GM19193 (cell line): Measurements from ENCODE around the gene SLC30A2.

Experiments
- POLR2A ChIP-seq: IDR thresholded peaks from 4 replicates; pipeline ENCODE4 v1.6.1; 2011; ENCODE audit not compliant: insufficient read depth, insufficient read length; ENCODE audit errors: extremely low read depth

SLC30A2 gene

GRCh38 chr1:26023826-26024225 is 22.1 kb downstream of the SLC30A2 start:
- TF ChIP-seq POLR2A, result no peak

GRCh38 chr1:26023009-26023408 is 22.9 kb downstream of the SLC30A2 start:
- TF ChIP-seq POLR2A, result no peak

GRCh38 chr1:26022404-26022779 is 23.5 kb downstream of the SLC30A2 start:
- no peak for TF ChIP-seq POLR2A

GRCh38 chr1:26021647-26022403 is 24.1 kb downstream of the SLC30A2 start, which contains the start of gene EXTL1:
Gene EXTL1 (plus strand): TSS chr1:26021775. CDS start chr1:26022647, 872 bp downstream.
- TF ChIP-seq POLR2A, result no peak

- no peak for TF ChIP-seq POLR2A
Observed at GRCh38 chr1:26020941-26021646, 24.8 kb downstream of the SLC30A2 start.

GRCh38 chr1:26020330-26020768 is 25.6 kb downstream of the SLC30A2 start:
- no peak for TF ChIP-seq POLR2A

GRCh38 chr1:26019641-26020315 is 26.1 kb downstream of the SLC30A2 start:
- TF ChIP-seq POLR2A, result no peak

- TF ChIP-seq POLR2A, result no peak
Observed at GRCh38 chr1:26017606-26018005, 28.3 kb downstream of the SLC30A2 start.

GRCh38 chr1:26016953-26017545 is 28.9 kb downstream of the SLC30A2 start:
- TF ChIP-seq POLR2A, result no peak

- TF ChIP-seq POLR2A, result no peak
Observed at GRCh38 chr1:26016258-26016952, 29.5 kb downstream of the SLC30A2 start.

GRCh38 chr1:26015358-26015757 is 30.6 kb downstream of the SLC30A2 start:
- TF ChIP-seq POLR2A, result no peak

- no peak for TF ChIP-seq POLR2A
Observed at GRCh38 chr1:26014179-26014578, 31.7 kb downstream of the SLC30A2 start.

- no peak for TF ChIP-seq POLR2A
Observed at GRCh38 chr1:26012864-26013263, 33.1 kb downstream of the SLC30A2 start.

- no peak for TF ChIP-seq POLR2A
Observed at GRCh38 chr1:26010825-26011224, 35.1 kb downstream of the SLC30A2 start.
